ENCODE data around the gene PTPRF.

DNA sequence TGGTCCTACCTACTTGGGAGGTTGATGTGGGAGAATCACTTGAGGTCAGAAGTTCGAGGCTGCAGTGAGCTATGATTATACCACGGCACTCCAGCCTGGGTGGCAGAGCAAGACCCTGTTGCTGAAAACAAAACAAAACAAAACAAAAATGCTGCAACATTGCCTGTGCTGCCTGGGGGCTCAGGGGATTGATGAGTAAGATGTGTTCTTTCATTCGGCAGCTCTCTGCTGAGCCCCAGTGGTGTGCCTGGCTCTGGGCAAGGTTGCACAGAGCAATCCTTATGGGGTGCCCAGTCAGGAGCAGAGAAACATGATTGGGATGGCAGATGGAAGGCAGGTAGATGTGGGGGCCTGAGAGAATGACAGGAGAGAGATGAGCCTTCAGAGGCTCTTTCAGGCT is 90.7 kb downstream of the PTPRF start:
- TF ChIP-seq, protein P1, sequence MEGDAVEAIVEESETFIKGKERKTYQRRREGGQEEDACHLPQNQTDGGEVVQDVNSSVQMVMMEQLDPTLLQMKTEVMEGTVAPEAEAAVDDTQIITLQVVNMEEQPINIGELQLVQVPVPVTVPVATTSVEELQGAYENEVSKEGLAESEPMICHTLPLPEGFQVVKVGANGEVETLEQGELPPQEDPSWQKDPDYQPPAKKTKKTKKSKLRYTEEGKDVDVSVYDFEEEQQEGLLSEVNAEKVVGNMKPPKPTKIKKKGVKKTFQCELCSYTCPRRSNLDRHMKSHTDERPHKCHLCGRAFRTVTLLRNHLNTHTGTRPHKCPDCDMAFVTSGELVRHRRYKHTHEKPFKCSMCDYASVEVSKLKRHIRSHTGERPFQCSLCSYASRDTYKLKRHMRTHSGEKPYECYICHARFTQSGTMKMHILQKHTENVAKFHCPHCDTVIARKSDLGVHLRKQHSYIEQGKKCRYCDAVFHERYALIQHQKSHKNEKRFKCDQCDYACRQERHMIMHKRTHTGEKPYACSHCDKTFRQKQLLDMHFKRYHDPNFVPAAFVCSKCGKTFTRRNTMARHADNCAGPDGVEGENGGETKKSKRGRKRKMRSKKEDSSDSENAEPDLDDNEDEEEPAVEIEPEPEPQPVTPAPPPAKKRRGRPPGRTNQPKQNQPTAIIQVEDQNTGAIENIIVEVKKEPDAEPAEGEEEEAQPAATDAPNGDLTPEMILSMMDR (IDR thresholded peaks at IDR 0.05; ENCODE audit: low read depth, low read length, missing input control): no peak
- TF ChIP-seq YY1 (IDR thresholded peaks at IDR 0.05) (no peak), EGR1 (IDR thresholded peaks at IDR 0.05; ENCODE audit: low read depth in 2 of 2) (no peak), RAD21 (IDR thresholded peaks at IDR 0.05) (no peak), GABPA (IDR thresholded peaks at IDR 0.05 in 1 of 2, conservative IDR thresholded peaks at IDR 0.05 in 1 of 2) (no peak), RXRA (IDR thresholded peaks at IDR 0.05) (no peak), TAF1 (conservative IDR thresholded peaks at IDR 0.05) (no peak), SP1 (IDR thresholded peaks at IDR 0.05) (no peak), HNF4A (conservative IDR thresholded peaks at IDR 0.05) (no peak)
- TF ChIP-seq, protein P2, sequence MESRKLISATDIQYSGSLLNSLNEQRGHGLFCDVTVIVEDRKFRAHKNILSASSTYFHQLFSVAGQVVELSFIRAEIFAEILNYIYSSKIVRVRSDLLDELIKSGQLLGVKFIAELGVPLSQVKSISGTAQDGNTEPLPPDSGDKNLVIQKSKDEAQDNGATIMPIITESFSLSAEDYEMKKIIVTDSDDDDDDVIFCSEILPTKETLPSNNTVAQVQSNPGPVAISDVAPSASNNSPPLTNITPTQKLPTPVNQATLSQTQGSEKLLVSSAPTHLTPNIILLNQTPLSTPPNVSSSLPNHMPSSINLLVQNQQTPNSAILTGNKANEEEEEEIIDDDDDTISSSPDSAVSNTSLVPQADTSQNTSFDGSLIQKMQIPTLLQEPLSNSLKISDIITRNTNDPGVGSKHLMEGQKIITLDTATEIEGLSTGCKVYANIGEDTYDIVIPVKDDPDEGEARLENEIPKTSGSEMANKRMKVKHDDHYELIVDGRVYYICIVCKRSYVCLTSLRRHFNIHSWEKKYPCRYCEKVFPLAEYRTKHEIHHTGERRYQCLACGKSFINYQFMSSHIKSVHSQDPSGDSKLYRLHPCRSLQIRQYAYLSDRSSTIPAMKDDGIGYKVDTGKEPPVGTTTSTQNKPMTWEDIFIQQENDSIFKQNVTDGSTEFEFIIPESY (IDR thresholded peaks at IDR 0.05): no peak
- TF ChIP-seq, protein P3, sequence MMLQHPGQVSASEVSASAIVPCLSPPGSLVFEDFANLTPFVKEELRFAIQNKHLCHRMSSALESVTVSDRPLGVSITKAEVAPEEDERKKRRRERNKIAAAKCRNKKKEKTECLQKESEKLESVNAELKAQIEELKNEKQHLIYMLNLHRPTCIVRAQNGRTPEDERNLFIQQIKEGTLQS (IDR thresholded peaks at IDR 0.05): no peak
- TF ChIP-seq, protein P4, sequence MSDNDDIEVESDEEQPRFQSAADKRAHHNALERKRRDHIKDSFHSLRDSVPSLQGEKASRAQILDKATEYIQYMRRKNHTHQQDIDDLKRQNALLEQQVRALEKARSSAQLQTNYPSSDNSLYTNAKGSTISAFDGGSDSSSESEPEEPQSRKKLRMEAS (IDR thresholded peaks at IDR 0.05): no peak
